NCI-H1436 (cell line): Measurements from ENCODE around the gene FOXRED1.
"Not testable (repeated sequence)": the region's sequence is repeated elsewhere in the genome, so short reads cannot be mapped to it uniquely, and the experiment has no call there.

Experiments used
- DNase-seq: peaks from one replicate; lab custom pipeline; 2025; lab: John Stamatoyannopoulos, UW

FOXRED1 gene

GRCh38 chr11:126277780-126278179 is 8.8 kb downstream of the FOXRED1 start:
- DNase-seq, result no peak

- DNase-seq, result no peak
These were observed 10.2 kb downstream of the FOXRED1 start for GRCh38 chr11:126279191-126279590.

- no peak for DNase-seq
These were observed 11.6 kb downstream of the FOXRED1 start for GRCh38 chr11:126280595-126280994.

GRCh38 chr11:126281245-126281644 is 12.3 kb downstream of the FOXRED1 start:
- no peak for DNase-seq

GRCh38 chr11:126281666-126282175 is 12.8 kb downstream of the FOXRED1 start:
- no peak for DNase-seq

- DNase-seq, result peak; percentile 22
These were observed 13.4 kb downstream of the FOXRED1 start for GRCh38 chr11:126282361-126282735.

GRCh38 chr11:126282736-126283591 is 14.0 kb downstream of the FOXRED1 start, which contains the start of gene TIRAP:
Gene TIRAP (plus strand): TSS chr11:126283093. CDS start chr11:126290895, 7,802 bp downstream.
- DNase-seq, result peak; percentile 31

GRCh38 chr11:126284829-126285228 is 15.9 kb downstream of the FOXRED1 start:
- DNase-seq, result peak; percentile 46

GRCh38 chr11:126288237-126288636 is 19.3 kb downstream of the FOXRED1 start:
- no peak for DNase-seq

- DNase-seq, result no peak
These were observed 21.9 kb downstream of the FOXRED1 start for GRCh38 chr11:126290887-126291286.

- DNase-seq, result no peak
These were observed 24.8 kb downstream of the FOXRED1 start for GRCh38 chr11:126293726-126294125.

- no peak for DNase-seq
These were observed 28.1 kb downstream of the FOXRED1 start for GRCh38 chr11:126297004-126297403.

- DNase-seq, result peak; percentile 75
These were observed 34.9 kb downstream of the FOXRED1 start, which contains the start of gene DCPS for GRCh38 chr11:126303623-126304456. Gene DCPS (plus strand): TSS chr11:126304060. CDS start chr11:126304081, 21 bp downstream.

GRCh38 chr11:126304457-126305075 is 35.6 kb downstream of the FOXRED1 start:
- DNase-seq, result no peak

- DNase-seq, result no peak
These were observed 36.7 kb downstream of the FOXRED1 start for GRCh38 chr11:126305699-126306098.

- DNase-seq, result no peak
These were observed 38.8 kb downstream of the FOXRED1 start for GRCh38 chr11:126307706-126308105.

GRCh38 chr11:126308271-126308671 is 39.3 kb downstream of the FOXRED1 start:
- no peak for DNase-seq

- DNase-seq, result not testable (repeated sequence)
These were observed 39.8 kb downstream of the FOXRED1 start for GRCh38 chr11:126308771-126309170.

GRCh38 chr11:126310200-126310991 is 41.4 kb downstream of the FOXRED1 start:
- peak; percentile 49 for DNase-seq

- no peak for DNase-seq
These were observed 42.0 kb downstream of the FOXRED1 start for GRCh38 chr11:126310992-126311310.
